Dendritic cell treated with granulocyte-macrophage colony-stimulating factor and Interleukin-4, amounts not matched to agents 40 ng/mL and 50 ng/mL, for 4 days (primary cell): Measurements from ENCODE around the gene CXCR1.
"Not testable (repeated sequence)": the region's sequence is repeated elsewhere in the genome, so short reads cannot be mapped to it uniquely, and the experiment has no call there.

Source experiments
- H3K27ac Mint-ChIP-seq: one replicate; pipeline ENCODE4 v1.8.0; 2022; ENCODE audit warnings: mild to moderate bottlenecking, mixed read lengths
- H3K27me3 Mint-ChIP-seq: one replicate; pipeline ENCODE4 v1.8.0; 2022; ENCODE audit warnings: mild to moderate bottlenecking, mixed read lengths
- H3K36me3 Mint-ChIP-seq: one replicate; pipeline ENCODE4 v1.8.0; 2022; ENCODE audit warnings: low read depth, mixed read lengths
- H3K4me1 Mint-ChIP-seq: one replicate; pipeline ENCODE4 v1.8.0; 2022; ENCODE audit warnings: low read depth, mixed read lengths
- H3K4me3 Mint-ChIP-seq: one replicate; pipeline ENCODE4 v1.8.0; 2022; ENCODE audit warnings: mild to moderate bottlenecking, moderate library complexity, mixed read lengths
- H3K9me3 Mint-ChIP-seq: one replicate; pipeline ENCODE4 v1.8.0; 2022; ENCODE audit warnings: mixed read lengths
- intact Hi-C: fragments of 100-400 bp; cut with micrococcal nuclease; formaldehyde crosslinking; loops from one replicate; pipeline ENCODE4 v1.15.0; 2022

Gene CXCR1

DNA sequence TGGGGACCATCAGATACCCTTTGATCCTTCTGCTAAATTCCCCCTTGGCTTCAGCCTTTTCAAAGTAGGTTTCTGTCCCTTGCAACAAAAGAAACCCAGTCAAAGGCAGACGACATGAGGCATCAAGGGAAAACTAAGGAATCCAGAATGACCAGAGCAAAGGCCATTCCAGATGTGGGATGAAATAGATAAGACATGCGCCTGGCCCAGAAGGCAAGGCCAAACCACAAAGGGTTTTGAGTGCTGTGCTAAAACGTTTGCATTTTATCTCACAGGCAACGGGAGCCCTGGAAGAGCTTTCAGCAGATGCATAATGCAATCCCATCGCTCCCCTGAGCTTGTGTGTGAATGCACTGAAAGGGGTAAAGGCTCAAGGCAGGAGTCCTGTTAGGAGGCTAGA is 17.7 kb downstream of the CXCR1 start:
- peak overlapping the region; percentile 4 for H3K27ac Mint-ChIP-seq
- peaks cover 6% of the 10 kb centered on the region for H3K36me3 Mint-ChIP-seq

DNA sequence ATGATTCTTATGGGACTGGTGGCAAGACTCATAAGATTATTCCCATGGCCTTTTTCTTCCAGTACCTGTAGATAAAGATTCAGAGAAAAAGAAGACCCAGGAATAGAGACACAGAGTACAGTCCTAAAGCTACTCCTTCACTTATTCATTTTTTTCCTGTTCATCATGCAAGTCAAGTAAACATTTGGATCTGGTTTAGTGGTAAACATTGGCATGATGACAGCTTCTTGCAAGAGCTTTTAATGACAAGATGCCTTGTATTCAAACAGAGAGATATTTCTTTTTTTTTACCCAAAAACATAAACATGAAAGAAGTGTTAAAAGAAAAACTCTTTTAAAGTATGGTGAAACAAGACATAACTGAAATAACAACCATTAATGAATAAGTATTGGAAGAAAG is 20.7 kb downstream of the CXCR1 start:
- peaks cover 14% of the 10 kb centered on the region for H3K27me3 Mint-ChIP-seq
- H3K27ac Mint-ChIP-seq, result no peak overlapping the region
- no peak overlapping the region for H3K4me3 Mint-ChIP-seq
- H3K9me3 Mint-ChIP-seq, result peaks cover 9% of the 10 kb centered on the region
- H3K36me3 Mint-ChIP-seq, result peaks cover 6% of the 10 kb centered on the region
- intact Hi-C loops, result no loop called here
- peaks cover 15% of the 10 kb centered on the region for H3K4me1 Mint-ChIP-seq

More for the DNA sequence above, 17.7 kb downstream of the CXCR1 start:
- intact Hi-C loops, result no loop called here
- Mint-ChIP-seq H3K4me3 (no peak overlapping the region), H3K9me3 (peaks cover 9% of the 10 kb centered on the region), H3K27me3 (peaks cover 6% of the 10 kb centered on the region), H3K4me1 (peaks cover 15% of the 10 kb centered on the region)

- H3K36me3 Mint-ChIP-seq, result peaks cover 6% of the 10 kb centered on the region
- peaks cover 9% of the 10 kb centered on the region for H3K9me3 Mint-ChIP-seq
- H3K4me1 Mint-ChIP-seq, result peaks cover 12% of the 10 kb centered on the region
- peak overlapping the region; percentile 24 for H3K27ac Mint-ChIP-seq
- intact Hi-C loops, result no loop called here
- no peak overlapping the region for H3K4me3 Mint-ChIP-seq
- peaks cover 14% of the 10 kb centered on the region for H3K27me3 Mint-ChIP-seq
Measured at GRCh38 chr2:218145124-218145523, 21.6 kb downstream of the CXCR1 start.

DNA sequence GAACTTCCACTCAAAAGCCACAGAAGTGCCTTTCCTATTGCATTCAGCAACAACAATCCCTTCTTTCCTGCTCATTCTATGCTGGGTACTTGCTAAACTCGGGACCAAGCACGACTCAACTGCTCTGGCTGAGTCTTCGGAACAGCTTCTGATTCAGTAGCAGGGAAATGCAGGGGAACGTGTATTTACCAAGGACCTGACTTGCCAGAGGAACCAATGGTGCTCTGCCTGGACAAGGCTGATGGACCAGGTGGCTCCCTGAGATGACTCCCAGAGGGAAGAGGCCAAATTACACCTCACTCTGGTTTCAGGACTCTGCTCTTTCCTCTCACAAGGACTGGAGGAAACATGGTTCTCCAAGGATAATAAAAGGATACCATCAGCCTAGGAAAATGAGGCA is 28.7 kb downstream of the CXCR1 start:
- Mint-ChIP-seq H3K36me3 (peaks cover 11% of the 10 kb centered on the region), H3K4me1 (peaks cover 34% of the 10 kb centered on the region), H3K27me3 (peaks cover 6% of the 10 kb centered on the region), H3K27ac (peak overlapping the region; percentile 55), H3K9me3 (no peaks in the 10 kb centered on the region), H3K4me3 (no peak overlapping the region)
- intact Hi-C loops, result no loop called here

DNA sequence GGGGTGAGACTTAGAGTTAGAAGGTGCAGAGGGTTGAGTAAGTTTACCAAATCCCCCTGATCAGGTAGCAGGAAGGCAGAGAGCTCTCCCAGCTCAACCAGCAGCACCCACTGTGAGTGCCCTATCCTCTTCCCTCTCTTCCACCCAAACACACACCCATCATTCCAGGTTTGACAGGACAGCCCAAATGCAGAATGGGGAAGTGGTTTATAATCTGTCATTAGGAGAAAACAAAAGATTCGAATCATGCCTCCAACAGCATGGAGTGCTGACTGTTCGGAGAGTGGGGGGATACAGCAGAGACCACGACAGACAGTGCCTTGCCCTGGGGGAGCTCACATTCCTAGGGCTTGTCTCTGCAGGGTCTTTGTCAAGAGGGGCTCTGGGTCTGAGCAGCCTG is 29.2 kb downstream of the CXCR1 start:
- Mint-ChIP-seq H3K4me1 (peaks cover 38% of the 10 kb centered on the region), H3K27me3 (peaks cover 3% of the 10 kb centered on the region), H3K4me3 (peak overlapping the region; percentile 39), H3K27ac (peak overlapping the region; percentile 55), H3K9me3 (no peaks in the 10 kb centered on the region), H3K36me3 (peaks cover 11% of the 10 kb centered on the region)
- intact Hi-C loops, result no loop called here

DNA sequence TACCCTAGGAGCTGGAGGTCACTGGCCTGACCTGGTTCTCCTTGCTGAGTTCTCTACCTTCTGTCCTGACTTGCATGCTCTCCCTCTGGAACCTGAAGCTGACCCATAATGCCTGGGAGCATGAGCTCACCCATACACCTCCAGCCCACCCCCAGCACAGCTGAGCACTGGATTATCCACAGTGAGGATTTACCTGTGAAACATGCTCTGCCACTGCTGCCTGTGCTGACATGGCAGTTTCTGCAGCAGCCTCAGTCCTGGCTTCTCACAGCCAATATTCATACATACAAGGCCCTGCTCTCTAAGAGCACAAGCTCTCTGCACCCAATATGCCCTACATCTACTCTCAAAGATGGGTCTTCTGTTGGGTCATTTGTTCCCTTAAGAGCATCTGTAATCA is 35.9 kb downstream of the CXCR1 start:
- Mint-ChIP-seq H3K4me1 (peaks cover 64% of the 10 kb centered on the region), H3K27ac (peak overlapping the region; percentile 47)
- intact Hi-C loops, result no loop called here

DNA sequence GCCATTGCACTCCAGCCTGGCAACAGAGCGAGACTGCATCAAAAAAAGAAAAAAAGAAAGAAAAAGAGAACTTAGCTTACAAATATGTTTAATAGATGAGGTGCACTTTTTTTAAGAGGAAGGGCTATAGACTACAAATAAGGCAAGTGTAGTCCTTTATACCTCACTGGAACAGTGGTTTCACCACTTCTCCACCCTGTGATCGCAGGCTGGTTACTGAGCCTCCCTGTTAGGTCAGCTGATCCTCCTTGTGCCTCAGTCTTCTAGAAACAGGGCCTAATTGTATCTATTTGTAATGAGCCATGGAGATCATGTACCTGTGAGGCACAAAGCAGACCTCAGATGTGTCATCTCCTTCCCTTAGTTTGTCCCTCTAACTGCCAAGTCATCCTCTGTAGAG is 36.4 kb downstream of the CXCR1 start:
- peak overlapping the region; percentile 47 for H3K27ac Mint-ChIP-seq
- H3K36me3 Mint-ChIP-seq, result peaks cover 5% of the 10 kb centered on the region
- no peaks in the 10 kb centered on the region for H3K9me3 Mint-ChIP-seq
- intact Hi-C loops, result no loop called here
- peaks cover 64% of the 10 kb centered on the region for H3K4me1 Mint-ChIP-seq
- no peaks in the 10 kb centered on the region for H3K27me3 Mint-ChIP-seq
- H3K4me3 Mint-ChIP-seq, result no peak overlapping the region

More for the DNA sequence above, 35.9 kb downstream of the CXCR1 start:
- Mint-ChIP-seq H3K9me3 (no peaks in the 10 kb centered on the region), H3K36me3 (peaks cover 10% of the 10 kb centered on the region), H3K4me3 (no peak overlapping the region), H3K27me3 (no peaks in the 10 kb centered on the region)

DNA sequence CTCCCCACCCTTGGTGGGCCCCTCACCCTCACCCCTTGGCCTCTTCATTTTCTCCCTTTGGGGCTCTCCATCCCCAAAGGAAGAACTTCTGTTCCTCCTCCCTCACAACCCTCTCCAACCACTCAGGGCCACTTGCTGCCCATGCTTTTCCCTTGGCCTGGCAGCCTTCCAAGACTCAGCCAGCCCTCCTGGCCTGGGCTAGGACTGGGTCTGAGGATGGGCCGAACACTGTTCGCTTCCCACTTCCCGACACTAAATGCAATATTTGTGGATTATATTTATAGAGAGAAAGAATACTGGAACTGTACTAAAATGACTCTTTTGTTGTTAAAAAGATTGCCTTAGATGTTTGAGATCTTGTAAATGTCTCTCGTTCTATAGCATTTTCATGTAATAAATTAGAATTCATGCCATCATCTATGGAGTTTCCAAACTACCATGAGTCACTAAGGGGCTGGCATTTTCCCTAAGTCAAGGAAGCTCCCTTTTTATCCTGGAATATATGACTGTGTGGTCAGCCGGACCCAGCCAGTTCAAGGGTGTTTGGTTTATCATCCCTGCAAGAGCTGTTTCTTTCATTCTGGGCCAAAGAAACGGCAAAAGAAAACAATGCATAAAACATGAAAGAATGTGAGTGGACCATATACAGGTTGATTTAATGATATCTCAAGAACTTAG is 37.2 kb downstream of the CXCR1 start:
- Mint-ChIP-seq H3K27ac (peak overlapping the region; percentile 33), H3K36me3 (no peaks in the 10 kb centered on the region), H3K4me3 (no peak overlapping the region), H3K9me3 (no peaks in the 10 kb centered on the region), H3K27me3 (no peaks in the 10 kb centered on the region), H3K4me1 (peaks cover 70% of the 10 kb centered on the region)
- intact Hi-C loops, result no loop called here

GRCh38 chr2:218128781-218129457 is 37.8 kb downstream of the CXCR1 start:
- H3K4me1 Mint-ChIP-seq, result peaks cover 76% of the 10 kb centered on the region

DNA sequence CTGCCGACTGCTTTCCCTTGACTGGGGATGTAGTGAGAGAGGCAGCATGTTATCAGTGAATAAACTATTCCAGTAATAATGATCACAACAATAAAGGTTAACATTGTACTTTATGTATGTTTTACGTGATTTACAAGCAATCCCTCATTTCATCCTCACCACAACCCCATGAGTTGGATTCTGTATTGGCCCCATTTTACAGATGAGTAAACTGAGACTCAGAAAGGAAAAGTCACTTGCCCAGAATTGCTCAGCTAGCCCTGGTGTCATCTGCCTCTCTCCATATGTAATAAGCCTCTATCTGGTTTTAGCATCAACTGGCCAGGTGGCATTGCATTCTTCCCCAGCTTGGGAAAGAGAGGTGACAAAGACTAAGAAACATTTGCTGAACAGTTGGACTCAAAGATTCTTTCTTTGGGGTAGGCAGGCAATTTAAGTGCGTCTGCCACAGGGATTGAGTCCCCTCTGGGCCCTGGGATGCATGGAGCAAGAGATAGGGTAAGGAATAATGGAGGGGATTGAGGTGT is 38.8 kb downstream of the CXCR1 start:
- Mint-ChIP-seq H3K27me3 (no peaks in the 10 kb centered on the region), H3K9me3 (peaks cover under 1% of the 10 kb centered on the region), H3K4me3 (no peak overlapping the region), H3K27ac (peak overlapping the region; percentile 27), H3K36me3 (no peaks in the 10 kb centered on the region), H3K4me1 (peaks cover 74% of the 10 kb centered on the region)
- intact Hi-C loops, result no loop called here

More at GRCh38 chr2:218128781-218129457, 37.8 kb downstream of the CXCR1 start:
- H3K36me3 Mint-ChIP-seq, result no peaks in the 10 kb centered on the region
- intact Hi-C loops, result no loop called here
- H3K27ac Mint-ChIP-seq, result peak overlapping the region; percentile 33
- H3K27me3 Mint-ChIP-seq, result no peaks in the 10 kb centered on the region
- H3K4me3 Mint-ChIP-seq, result peak overlapping the region; percentile 4
- no peaks in the 10 kb centered on the region for H3K9me3 Mint-ChIP-seq

- peak within 1 kb of the TSS; percentile 71 for H3K27ac Mint-ChIP-seq
- H3K36me3 Mint-ChIP-seq, result peaks cover 5% of the 10 kb centered on the region
- peaks cover 24% of the 10 kb centered on the region for H3K9me3 Mint-ChIP-seq
- H3K27me3 Mint-ChIP-seq, result no peaks in the 10 kb centered on the region
- intact Hi-C loops, result no loop called here
- peak within 1 kb of the TSS; percentile 58 for H3K4me3 Mint-ChIP-seq
- H3K4me1 Mint-ChIP-seq, result peaks cover 62% of the 10 kb centered on the region
Measured at GRCh38 chr2:218125626-218126080, 41.1 kb downstream of the CXCR1 start, which contains the start of gene CXCR2. Gene CXCR2, plus strand, starts transcription at chr2:218126028. Its CDS starts 8,774 bp downstream, at chr2:218134802.

DNA sequence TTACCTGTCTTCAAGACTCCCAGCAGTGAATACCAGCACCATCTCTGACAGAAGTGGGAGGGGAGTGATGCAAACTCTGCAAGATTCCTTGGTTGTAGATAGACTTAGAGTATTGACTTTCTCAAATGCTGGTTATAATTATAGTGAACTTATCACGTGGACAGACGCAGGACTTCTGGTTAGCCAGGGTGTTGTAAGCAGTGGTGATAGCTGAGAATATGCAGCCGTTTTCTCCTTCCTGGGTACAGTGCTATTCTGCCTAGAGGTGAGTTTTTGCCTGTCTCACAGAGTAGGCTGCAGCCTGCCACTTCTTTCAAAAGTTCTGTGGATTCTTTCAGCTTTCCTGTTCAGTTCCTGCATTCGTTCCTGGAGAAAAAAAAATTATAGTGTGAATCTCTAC is 41.7 kb downstream of the CXCR1 start:
- Mint-ChIP-seq H3K27me3 (peaks cover 3% of the 10 kb centered on the region), H3K4me1 (peaks cover 56% of the 10 kb centered on the region), H3K27ac (peak overlapping the region; percentile 71), H3K9me3 (peaks cover 29% of the 10 kb centered on the region), H3K36me3 (peaks cover 5% of the 10 kb centered on the region), H3K4me3 (no peak overlapping the region)
- intact Hi-C loops, result no loop called here

DNA sequence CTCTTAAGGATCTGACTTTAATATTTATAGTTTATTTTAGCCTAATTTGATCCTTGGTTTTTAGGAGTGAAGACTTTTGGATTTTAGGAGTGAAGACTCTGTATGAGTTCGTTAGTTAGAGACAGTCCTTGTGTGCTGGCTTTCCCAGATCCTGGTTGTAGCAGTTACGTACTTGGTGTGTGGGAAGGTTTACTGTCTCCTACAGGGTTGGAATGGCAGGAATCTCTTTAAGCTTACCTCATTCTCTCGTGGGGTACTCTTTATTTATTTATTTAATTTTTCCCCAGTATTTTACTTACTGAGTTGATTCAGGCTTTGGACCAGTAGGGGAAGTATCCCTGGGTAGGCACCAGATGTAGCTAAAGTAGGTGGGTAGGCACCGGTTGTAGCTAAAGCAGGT is 42.8 kb downstream of the CXCR1 start:
- intact Hi-C loops, result no loop called here

DNA sequence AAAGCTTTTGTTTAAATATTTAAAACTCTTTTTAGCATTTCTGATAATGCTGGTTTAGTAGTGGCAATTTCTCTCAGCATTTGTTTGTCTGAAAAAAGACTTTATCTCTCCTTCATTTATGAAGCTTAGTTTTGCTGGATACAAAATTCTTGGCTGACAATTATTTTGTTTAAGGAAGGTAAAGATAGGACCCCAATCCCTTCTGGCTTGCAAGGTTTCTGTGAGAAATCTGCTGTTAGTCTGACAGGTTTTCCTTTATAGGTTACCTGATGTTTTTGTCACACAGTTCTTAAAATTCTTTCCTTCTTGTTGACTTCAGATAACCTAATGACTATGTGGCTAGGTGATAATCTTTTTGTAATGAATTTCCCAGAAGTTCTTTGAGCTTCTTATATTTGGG is 44.5 kb downstream of the CXCR1 start:
- H3K4me1 Mint-ChIP-seq, result peaks cover 33% of the 10 kb centered on the region

More for the DNA sequence above, 42.8 kb downstream of the CXCR1 start:
- Mint-ChIP-seq H3K9me3 (peaks cover 29% of the 10 kb centered on the region), H3K27me3 (peaks cover 3% of the 10 kb centered on the region), H3K27ac (no peak overlapping the region), H3K4me1 (peaks cover 47% of the 10 kb centered on the region), H3K36me3 (peaks cover 5% of the 10 kb centered on the region), H3K4me3 (no peak overlapping the region)

More for the DNA sequence above, 44.5 kb downstream of the CXCR1 start:
- H3K27me3 Mint-ChIP-seq, intact Hi-C loops, H3K4me3 Mint-ChIP-seq, H3K36me3 Mint-ChIP-seq, H3K27ac Mint-ChIP-seq: not testable (repeated sequence)
- peaks cover 46% of the 10 kb centered on the region for H3K9me3 Mint-ChIP-seq
